ENCODE measurements around the gene RNF213. TPM values are rescaled to one million over a fixed set of nuclear protein-coding genes. Genes with fewer than 3 reads are reported as not detected.
"Not testable (repeated sequence)": the region's sequence is repeated elsewhere in the genome, so short reads cannot be mapped to it uniquely, and the experiment has no call there.

RNF213 gene
- polyA plus RNA-seq, 3 donors, result 54.7 to 107 (median 104) TPM

DNA sequence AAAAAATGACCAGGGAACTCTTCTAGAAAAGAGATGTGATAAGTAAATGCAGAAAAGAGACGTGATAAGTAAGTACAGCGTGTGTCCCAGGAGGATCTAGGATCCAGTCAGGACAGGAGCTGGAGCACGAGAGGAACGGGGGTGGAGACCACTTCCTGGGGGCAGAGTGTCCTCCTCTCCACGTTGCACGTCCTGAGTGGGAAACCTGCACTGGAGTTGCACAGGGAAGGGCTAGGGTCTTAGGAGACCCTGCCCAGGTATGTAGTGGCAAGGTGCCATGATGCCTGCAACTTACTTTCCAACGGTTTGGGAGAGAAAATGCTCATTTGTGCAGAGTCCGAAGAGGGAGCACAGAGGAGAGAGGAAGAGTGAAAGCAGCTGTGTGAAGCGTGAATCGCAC is 55.8 kb downstream of the RNF213 start:
- no peak for DNase-seq

DNA sequence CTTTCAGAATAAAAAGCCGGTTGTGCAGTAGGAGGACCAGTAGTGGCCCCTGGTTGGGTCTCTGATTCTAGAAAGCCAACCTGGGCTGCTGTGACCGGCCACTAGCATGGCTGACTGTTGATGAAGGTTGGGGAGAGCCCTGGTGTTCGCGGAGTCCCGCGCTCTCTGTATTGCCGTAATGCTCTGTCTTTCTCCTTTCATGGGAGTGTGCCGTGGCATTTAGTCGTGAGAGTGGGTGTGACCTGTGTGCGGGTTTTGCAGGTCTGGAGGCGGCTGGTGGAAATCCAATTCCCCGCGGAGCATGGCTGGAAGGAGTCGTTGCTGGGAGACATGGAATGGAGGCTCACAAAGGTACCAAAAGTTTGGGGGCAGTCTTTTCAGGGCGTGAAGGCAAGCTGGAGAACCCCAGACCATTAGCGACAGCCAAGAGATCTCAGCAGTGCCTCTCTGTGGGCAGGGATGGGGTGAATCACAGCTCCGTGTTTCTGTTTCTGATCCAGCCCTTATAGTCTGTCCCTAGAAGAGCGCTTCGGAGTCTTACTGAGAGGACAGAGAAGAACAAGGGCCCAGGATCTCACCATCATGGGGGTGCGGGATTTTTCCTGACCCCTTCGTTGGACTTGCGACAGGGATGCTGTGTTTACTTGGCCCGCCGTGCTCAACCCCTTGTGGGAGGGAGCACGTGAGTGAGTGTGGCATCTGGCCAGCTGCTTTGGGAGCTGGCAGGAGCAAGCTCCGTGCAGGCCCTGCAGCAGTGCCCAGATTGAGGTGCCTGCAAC is 56.5 kb downstream of the RNF213 start:
- DNase-seq, result no peak

- DNase-seq, result no peak
Measured at GRCh38 chr17:80317706-80317980, 57.0 kb downstream of the RNF213 start.

- DNase-seq, result no peak
Measured at GRCh38 chr17:80318166-80318565, 57.5 kb downstream of the RNF213 start.

GRCh38 chr17:80319262-80319998 is 58.8 kb downstream of the RNF213 start:
- DNase-seq, result no peak

- no peak for DNase-seq
Measured at GRCh38 chr17:80319999-80320344, 59.3 kb downstream of the RNF213 start.

DNA sequence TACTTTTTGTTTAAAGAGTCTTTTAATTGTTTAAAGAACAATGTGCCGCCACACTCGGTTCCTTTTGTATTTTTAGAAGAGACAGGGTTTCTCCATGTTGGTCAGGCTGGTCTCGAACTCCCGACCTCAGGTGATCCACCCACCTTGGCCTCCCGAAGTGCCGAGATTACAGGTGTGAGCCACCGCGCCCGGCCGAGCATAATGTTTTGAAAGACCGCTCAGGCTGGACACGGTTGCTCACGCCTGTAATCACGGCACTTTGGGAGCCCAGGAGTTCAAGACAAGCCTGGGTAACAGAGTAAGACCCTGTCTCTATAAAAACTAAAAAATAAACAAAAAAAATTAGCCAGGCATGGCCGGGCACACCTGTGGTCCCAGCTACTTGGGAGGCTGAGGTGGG is 59.8 kb downstream of the RNF213 start:
- no peak for DNase-seq

- no peak for DNase-seq
Measured at GRCh38 chr17:80322864-80323263, 62.2 kb downstream of the RNF213 start.

DNA sequence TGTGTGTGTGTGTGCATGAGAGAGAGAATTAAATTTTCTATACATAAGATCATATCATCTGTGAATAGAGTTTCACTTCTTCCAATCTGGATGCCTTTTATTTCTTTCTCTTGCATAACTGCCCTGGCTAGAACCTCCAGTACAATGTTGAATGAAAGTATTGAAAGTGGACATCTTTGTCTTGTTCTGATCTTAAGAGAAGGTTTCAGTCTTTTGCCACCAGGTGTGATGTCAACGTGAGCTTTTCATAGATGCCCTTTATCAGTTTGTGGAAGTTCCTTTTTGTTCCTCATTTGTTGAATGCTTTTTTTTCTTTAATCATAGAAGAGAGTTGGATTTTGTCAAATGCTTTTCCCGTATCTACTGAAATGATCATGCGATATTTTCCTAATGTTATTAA is 63.3 kb downstream of the RNF213 start:
- no peak for DNase-seq

DNA sequence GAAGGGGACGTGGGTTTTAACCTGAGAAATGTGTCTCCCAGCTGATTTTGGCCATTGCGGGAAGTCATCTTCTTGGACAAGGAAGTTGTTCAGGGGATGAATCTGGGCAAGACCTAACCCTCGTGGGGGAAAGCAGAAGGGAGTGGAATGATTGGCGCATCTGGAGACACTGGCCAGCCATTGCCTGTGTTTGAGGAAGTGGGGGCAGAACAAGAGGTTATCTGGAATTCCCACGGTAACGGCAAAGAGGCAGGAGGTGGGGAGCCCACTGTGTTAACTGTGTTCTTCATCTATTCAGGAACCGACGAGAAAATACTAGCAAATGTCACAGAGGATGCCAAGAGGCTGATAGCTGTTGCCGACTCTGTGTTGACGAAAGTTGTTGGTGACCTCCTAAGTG is 66.9 kb downstream of the RNF213 start:
- DNase-seq, result no peak

GRCh38 chr17:80328634-80329380 is 68.2 kb downstream of the RNF213 start:
- no peak for DNase-seq

- DNase-seq, result not testable (repeated sequence)
Measured at GRCh38 chr17:80329421-80329820, 68.8 kb downstream of the RNF213 start.

DNA sequence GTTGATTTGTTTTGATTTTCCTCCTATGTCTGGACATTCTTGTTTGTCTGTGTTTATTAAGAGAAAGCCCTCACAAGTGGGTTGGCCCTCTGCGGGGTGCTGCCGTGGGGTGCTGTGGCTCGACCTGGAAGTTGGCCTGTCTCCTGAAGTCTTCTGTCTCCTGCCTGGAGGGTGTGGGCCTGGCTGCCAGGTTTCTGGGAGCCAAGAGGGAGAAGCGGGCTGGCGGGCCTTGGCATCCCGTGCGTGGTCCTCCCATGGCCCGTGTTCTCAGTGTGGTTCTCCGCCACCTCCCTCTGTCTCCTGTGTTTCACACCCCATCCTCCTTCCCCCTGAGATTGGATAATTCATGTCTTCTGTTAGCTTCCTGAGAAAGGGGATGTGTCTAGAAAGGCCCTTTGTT is 69.6 kb downstream of the RNF213 start:
- no peak for DNase-seq

GRCh38 chr17:80330938-80331337 is 70.3 kb downstream of the RNF213 start:
- not testable (repeated sequence) for DNase-seq

- no peak for DNase-seq
Measured at GRCh38 chr17:80331820-80332219, 71.2 kb downstream of the RNF213 start.

DNA sequence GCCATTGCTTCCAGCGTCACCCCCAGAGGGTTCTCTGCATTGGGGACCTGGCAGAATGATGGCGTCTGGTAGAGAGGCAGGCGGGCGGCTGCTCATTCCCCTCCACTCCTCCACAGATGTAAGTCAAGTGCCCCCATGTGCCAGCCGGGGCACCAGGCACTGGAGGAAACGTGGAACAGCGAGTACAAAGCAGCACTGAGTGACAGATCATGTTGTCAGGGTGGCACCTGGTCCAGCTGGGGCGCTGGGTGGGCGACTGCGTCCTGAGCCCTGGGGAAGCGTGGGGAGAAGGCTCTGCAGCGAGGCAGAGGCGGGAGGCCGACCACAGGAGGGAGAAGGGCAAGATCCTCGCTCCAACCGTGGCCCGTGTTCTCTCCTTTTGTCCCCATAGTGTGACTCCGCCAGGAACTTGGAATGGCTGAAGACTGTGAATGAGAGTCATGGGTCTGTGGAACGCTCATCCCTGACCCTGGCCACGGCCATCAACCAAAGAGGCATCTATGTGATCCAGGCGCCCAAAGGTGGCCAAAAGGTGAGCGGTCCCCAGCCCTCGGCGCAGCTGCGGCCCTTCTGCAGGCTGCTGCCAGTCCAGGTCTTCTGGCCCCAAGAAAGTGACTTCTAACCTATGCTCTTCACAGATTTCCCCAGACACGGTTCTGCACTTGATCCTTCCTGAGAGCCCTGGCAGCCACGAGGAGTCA is 76.7 kb downstream of the RNF213 start:
- DNase-seq, result no peak

- DNase-seq, result no peak
Measured at GRCh38 chr17:80339118-80339517, 78.5 kb downstream of the RNF213 start.

GRCh38 chr17:80339731-80340456 is 79.2 kb downstream of the RNF213 start:
- DNase-seq, result no peak

GRCh38 chr17:80345321-80345720 is 84.7 kb downstream of the RNF213 start:
- DNase-seq, result no peak

- DNase-seq, result no peak
Measured at GRCh38 chr17:80345841-80346497, 85.3 kb downstream of the RNF213 start.

Measured in renal pelvis (tissue), 4 donors.